GM10847 (cell line): ENCODE results near the gene WIPI1.

ENCODE experiments used
- POLR2A ChIP-seq: IDR thresholded peaks from 2 replicates; pipeline ENCODE4 v1.6.1; 2011; ENCODE audit not compliant: insufficient read length; ENCODE audit errors: extremely low read depth

Gene WIPI1

DNA sequence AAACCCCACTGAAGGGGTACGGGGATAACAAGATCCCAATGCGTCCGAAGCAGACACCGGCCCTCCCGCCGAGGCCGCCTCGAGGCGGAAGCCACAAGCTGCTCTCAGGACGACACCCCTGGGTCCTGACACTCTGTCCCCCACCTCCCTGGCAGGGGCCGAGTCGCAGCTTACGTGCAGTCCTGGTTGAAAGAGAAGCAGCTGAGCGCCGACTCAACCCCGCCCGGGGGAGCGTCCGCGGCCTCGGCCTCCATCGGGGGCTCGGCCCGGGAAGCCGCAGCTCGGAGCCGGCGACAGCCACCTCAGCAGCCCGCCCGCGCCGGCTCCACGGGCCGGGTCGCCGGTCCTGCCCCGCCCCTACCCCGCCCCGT lies at the start of gene WIPI1:
WIPI1 (minus strand) TSS at position 329 of the 371 bp plus-strand sequence; CDS start at position 254, 75 bp downstream.
- TF ChIP-seq POLR2A, result peak; percentile 37

- no peak for TF ChIP-seq POLR2A
Observed at GRCh38 chr17:68505951-68506350, 48.7 kb upstream of the WIPI1 start.

GRCh38 chr17:68501074-68501473 lies 43.8 kb upstream of the WIPI1 start:
- no peak for TF ChIP-seq POLR2A

DNA sequence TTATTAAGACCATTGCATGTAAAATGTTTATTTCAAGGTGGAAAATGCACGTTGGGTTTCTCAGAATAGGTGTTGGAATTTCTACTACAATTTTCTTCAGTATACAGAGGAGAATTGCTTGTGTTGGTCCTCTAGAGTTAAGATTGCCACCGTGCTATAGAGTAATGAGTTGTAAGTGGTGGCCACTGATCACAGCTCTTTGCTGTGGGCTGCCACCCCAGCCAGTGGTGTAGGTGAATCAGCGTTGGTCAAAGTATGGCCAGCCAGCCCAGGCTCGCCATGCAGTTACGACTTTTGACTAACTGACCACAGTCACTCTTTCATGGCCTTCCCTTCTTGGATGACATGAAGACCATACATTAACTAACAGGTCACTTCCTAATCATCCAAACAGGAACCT lies 42.3 kb upstream of the WIPI1 start:
- no peak for TF ChIP-seq POLR2A

- TF ChIP-seq POLR2A, result no peak
Observed at GRCh38 chr17:68498479-68499326, 41.4 kb upstream of the WIPI1 start.

- TF ChIP-seq POLR2A, result no peak
Observed at GRCh38 chr17:68497885-68498319, 40.6 kb upstream of the WIPI1 start.

GRCh38 chr17:68495081-68495480 lies 37.8 kb upstream of the WIPI1 start:
- TF ChIP-seq POLR2A, result no peak

DNA sequence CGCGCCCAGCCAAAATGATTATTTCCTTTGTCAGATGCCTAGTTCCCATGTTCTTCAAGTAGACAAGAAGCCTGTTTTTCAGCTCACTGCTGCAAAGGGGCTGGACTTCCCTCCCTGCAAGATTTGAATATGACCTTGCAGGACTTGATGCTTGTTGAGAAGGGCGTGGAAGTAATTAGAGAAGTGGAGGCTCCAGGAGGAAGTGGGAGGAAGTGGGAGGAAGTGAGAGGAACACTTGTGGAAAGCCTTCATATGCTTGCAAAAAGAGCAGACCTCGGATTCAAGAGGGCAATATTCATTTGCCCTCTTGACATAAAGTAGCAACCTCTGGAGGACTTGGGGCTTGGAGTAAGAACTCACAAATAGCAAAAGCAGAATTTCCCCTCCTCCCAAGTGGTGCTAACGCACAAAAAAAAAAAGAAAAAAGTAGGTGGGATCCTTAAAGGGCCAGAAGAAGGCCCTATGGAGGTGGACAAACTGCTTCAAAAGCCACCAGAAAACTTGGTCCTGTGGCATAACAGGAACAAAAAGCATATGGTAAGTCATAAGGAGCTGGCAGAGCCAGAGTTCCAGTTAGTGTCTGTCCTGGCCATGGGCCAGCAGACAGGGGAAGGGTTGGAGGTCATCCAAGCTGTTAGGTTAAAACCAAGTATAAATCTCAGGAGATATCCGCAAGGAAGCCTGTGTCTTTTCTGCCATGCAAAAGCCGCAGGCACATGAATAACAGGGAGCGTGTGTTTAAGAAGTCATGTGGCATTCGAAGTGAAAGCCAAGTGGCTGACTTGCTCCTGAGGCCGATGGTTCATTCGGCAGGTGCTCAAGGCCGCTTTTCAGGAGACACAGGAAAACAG lies 34.3 kb upstream of the WIPI1 start:
- TF ChIP-seq POLR2A, result no peak

DNA sequence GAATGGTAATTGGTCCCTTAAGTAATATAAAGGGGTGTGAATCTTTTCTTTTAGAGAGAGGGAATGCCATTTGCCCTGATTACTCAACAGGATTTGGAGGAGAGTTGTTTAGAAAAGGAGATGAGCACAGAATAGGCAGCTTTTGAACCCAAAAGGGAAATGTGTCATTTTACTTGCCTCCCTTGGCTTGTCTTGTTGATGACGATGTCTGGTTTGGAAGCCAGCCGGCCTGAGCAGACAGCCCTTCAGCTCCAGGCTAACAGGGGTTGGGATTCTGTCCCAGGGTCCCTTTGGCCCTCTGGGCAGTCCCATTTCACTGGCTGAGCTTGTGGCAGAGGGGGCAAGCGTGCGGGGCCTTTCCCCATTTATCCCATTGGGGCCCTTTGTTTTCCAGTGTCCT lies 32.6 kb upstream of the WIPI1 start:
- TF ChIP-seq POLR2A, result no peak

DNA sequence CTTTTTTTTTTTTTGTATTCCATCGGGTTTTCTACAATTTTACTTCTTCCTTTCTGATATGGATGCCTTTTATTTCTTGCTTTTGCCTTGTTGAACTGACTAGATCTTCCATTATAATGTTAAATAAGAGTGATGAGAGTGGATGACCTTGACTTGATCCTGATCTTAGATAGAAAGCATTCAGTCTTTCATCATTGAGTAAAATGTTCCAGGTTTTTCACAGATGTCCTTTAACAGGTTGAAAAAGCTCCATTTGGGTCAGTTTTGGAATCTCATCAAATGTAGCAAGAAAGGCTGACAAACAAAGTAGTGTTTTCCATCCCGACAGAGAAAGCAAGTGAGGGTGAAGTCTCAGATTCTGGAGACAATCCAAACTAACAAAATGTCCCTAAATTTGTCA lies 27.2 kb upstream of the WIPI1 start:
- no peak for TF ChIP-seq POLR2A

DNA sequence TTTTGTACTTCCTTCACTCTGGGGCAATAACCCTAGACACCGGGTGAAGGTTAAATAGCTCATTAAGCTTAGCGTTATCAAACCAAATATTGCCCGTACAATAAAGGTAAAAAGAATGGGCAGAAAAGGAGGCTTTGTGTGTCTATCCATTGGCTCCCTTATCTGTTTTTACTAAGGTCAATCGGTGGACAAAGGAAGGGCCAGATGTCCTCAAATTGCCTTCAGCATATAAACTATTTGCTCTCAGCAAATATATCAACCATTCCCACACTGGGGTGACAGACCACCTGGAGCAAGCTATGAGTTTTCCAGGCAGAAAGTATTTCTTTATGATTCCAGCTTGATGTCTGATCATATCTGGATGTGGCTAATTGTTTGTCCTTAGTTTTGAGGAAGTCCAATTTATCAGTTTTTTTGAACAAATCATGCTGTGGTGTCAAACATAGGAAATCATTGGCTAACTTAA lies 25.3 kb upstream of the WIPI1 start:
- TF ChIP-seq POLR2A, result no peak

DNA sequence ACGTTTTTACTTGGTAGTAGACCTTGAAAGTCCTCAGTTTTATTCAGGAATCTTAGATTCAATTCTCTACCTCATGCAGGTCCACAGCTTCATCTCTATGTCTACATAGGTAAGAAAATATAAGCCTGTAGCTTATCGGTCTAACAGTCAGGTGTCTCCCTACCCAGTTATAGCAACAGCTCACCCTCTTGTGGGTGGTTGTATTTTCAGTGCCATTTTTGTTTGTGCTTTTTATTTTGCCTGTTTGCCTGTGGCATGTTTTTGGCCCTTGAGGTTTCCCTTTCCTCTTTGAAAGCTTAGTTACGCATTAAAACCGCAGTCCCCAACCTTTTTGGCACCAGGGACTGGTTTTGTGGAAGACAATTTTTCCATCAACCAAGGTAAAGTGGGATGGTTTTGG lies 23.6 kb upstream of the WIPI1 start:
- no peak for TF ChIP-seq POLR2A

GRCh38 chr17:68470961-68471360 lies 13.7 kb upstream of the WIPI1 start:
- TF ChIP-seq POLR2A, result no peak

DNA sequence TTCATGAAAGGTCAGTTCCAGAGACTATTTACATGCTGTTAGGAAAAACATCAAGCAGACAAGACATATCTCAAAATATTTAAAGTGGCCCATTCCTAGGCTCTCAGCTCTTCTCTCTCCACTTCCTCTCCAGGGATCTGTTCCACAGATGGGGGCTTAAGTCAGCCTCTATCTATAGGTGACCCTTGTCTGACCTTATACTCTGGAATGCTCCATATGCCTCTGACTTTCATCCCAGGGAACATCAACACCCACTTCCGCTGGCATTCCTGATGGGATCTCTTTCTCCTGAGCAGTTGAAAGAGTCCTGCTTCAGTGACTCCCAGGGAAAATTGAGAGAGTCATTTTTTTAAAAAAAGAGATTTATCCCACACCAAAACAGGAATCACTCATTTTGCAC lies 11.5 kb upstream of the WIPI1 start:
- TF ChIP-seq POLR2A, result no peak

- no peak for TF ChIP-seq POLR2A
Observed at GRCh38 chr17:68468334-68468733, 11.0 kb upstream of the WIPI1 start.
